Thyroid gland (tissue), 4 donors: ENCODE results near the gene TAPBP.
"Not testable (repeated sequence)": the region's sequence is repeated elsewhere in the genome, so short reads cannot be mapped to it uniquely, and the experiment has no call there.

Source experiments
- POLR2A ChIP-seq, 2 donors: fragments of 450-650 bp; IDR thresholded peaks; one replicate each; pipeline ENCODE4 v1.6.1; 2017; ENCODE audit warnings: antibody characterized with exemption in 2 of 2, mild to moderate bottlenecking in 2 of 2, moderate library complexity in 1 of 2
- TF ChIP-seq, protein P1 (sequence below), 6 experiments: fragments of 200-600 bp in 3 of 6; fragments of 450-650 bp in 3 of 6; sonication (generic) in 3 of 6; IDR thresholded peaks; one replicate each; pipeline ENCODE4 v1.5.1; 2016 to 2019; ENCODE audit warnings: antibody characterized with exemption in 6 of 6, mild to moderate bottlenecking in 2 of 6, inconsistent platforms in 1 of 6, moderate library complexity in 1 of 6

DNA sequence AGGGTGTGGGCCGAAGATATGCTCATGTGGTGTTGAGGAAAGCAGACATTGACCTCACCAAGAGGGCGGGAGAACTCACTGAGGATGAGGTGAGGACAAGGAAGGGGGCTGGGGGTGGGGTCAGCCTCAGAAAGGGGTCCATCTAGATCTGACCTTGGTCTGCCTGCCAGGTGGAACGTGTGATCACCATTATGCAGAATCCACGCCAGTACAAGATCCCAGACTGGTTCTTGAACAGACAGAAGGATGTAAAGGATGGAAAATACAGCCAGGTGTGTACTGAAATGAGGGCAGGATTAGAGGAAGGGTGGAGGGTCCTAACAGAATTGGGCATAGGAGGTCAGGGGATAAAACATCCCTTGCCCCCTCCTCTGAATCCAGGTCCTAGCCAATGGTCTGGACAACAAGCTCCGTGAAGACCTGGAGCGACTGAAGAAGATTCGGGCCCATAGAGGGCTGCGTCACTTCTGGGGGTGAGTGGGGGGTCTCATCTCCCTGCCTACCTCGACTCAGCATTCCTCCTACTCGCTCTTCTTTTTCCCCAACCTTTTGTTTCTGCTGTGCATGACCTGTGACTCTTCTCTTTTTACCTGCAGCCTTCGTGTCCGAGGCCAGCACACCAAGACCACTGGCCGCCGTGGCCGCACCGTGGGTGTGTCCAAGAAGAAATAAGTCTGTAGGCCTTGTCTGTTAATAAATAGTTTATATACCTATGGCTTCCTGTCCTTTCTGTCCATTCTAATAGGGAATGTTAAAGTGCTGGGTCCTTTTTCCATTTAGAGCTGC is 37.9 kb downstream of the TAPBP start:
- TF ChIP-seq, protein P1, sequence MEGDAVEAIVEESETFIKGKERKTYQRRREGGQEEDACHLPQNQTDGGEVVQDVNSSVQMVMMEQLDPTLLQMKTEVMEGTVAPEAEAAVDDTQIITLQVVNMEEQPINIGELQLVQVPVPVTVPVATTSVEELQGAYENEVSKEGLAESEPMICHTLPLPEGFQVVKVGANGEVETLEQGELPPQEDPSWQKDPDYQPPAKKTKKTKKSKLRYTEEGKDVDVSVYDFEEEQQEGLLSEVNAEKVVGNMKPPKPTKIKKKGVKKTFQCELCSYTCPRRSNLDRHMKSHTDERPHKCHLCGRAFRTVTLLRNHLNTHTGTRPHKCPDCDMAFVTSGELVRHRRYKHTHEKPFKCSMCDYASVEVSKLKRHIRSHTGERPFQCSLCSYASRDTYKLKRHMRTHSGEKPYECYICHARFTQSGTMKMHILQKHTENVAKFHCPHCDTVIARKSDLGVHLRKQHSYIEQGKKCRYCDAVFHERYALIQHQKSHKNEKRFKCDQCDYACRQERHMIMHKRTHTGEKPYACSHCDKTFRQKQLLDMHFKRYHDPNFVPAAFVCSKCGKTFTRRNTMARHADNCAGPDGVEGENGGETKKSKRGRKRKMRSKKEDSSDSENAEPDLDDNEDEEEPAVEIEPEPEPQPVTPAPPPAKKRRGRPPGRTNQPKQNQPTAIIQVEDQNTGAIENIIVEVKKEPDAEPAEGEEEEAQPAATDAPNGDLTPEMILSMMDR (IDR thresholded peaks at IDR 0.05): not testable (repeated sequence)
- not testable (repeated sequence) for TF ChIP-seq POLR2A (IDR thresholded peaks at IDR 0.05)
